ENCODE data around the gene LPCAT3. TPM values are rescaled to one million over a fixed set of nuclear protein-coding genes. Genes with fewer than 3 reads are reported as not detected.

Gene LPCAT3
- total and polyA plus RNA-seq, 3 experiments from 2014 or later, result 20.4 to 25.5 (median 22.1) TPM

- ChIA-PET CTCF (interaction anchor here (1.2 to 22.6 kb wide), 9 partner anchors 11 to 70 kb away, joined by 3 to 815 read pairs (median 25); partner anchors contain the start of genes ATN1, ENO2, PTPN6 and SPSB2), POLR2A (interaction anchor here (1.9 kb wide), 1 partner anchor 20 kb away, joined by 5 read pairs; no protein-coding TSS in a partner anchor)
- no peak overlapping the region for H3K27ac ChIP-seq (ENCODE audit: low read depth, low read length)
- peaks cover 0 to 41% (median 2%) of the 10 kb centered on the region in 3 donors for H3K36me3 Mint-ChIP-seq
- H3K9me3 ChIP-seq (ENCODE audit: low read length), result no peaks in the 10 kb centered on the region
- H3K27ac Mint-ChIP-seq, result peak overlapping the region; percentile 12 to 92 (median 87)
- H3K27me3 Mint-ChIP-seq, result peaks cover 0 to 6% of the 10 kb centered on the region in 2 donors
- H3K4me3 Mint-ChIP-seq, result peak overlapping the region in 5 of 7 donors; percentile 33 to 79 (median 74)
- H3K9me3 Mint-ChIP-seq, result no peaks in the 10 kb centered on the region
- H3K4me1 ChIP-seq (ENCODE audit: insufficient read depth, low read length), result peaks cover 29% of the 10 kb centered on the region
- no peaks in the 10 kb centered on the region for H3K27me3 ChIP-seq (ENCODE audit: insufficient read depth, low read length, poor library complexity, severe bottlenecking)
- H3K4me3 ChIP-seq (ENCODE audit: low read length), result no peak overlapping the region
- peaks cover 31 to 50% (median 41%) of the 10 kb centered on the region in 3 donors for H3K4me1 Mint-ChIP-seq
- no peak for DNase-seq
- H3K36me3 ChIP-seq (ENCODE audit: insufficient read depth, low read length), result no peaks in the 10 kb centered on the region
Observed at GRCh38 chr12:6939191-6939540, 79.1 kb downstream of the LPCAT3 start.

GRCh38 chr12:6938353-6939190, 79.7 kb downstream of the LPCAT3 start:
- peaks cover 0 to 3% of the 10 kb centered on the region in 2 donors for H3K27me3 Mint-ChIP-seq
- ChIA-PET POLR2A (interaction anchor here (0.6 to 2.2 kb wide), 19 partner anchors 10 to 249 kb away, joined by 3 to 22 read pairs (median 6); partner anchors contain the start of genes ENO2, PTPN6, SPSB2 and TPI1), CTCF (interaction anchor here (0.6 to 22.6 kb wide), 24 partner anchors 8 to 183 kb away, joined by 3 to 815 read pairs (median 8); partner anchors contain the start of genes ATN1, C1RL, CDCA3 and ENO2)
- H3K27ac Mint-ChIP-seq, result peak overlapping the region; percentile 47 to 96 (median 92)
- H3K4me3 Mint-ChIP-seq, result peak overlapping the region in 6 of 7 donors; percentile 74 to 91 (median 85)
- no peaks in the 10 kb centered on the region for H3K27me3 ChIP-seq (ENCODE audit: insufficient read depth, low read length, poor library complexity, severe bottlenecking)
- no peaks in the 10 kb centered on the region for H3K36me3 ChIP-seq (ENCODE audit: insufficient read depth, low read length)
- no peaks in the 10 kb centered on the region for H3K9me3 ChIP-seq (ENCODE audit: low read length)
- peak overlapping the region; percentile 87 for H3K27ac ChIP-seq (ENCODE audit: low read depth, low read length)
- H3K4me3 ChIP-seq (ENCODE audit: low read length), result peak overlapping the region; percentile 86
- peaks cover 32% of the 10 kb centered on the region for H3K4me1 ChIP-seq (ENCODE audit: insufficient read depth, low read length)
- H3K36me3 Mint-ChIP-seq, result peaks cover 0 to 41% (median 2%) of the 10 kb centered on the region in 3 donors
- peaks cover 29 to 52% (median 37%) of the 10 kb centered on the region in 3 donors for H3K4me1 Mint-ChIP-seq
- no peak for DNase-seq
- no peaks in the 10 kb centered on the region for H3K9me3 Mint-ChIP-seq

- POLR2A ChIA-PET, result interaction anchor here (0.5 to 2.2 kb wide), 24 partner anchors 9 to 1102 kb away, joined by 3 to 22 read pairs (median 4); partner anchors contain the start of genes ENO2, PTPN6, SPSB2 and TPI1
- Mint-ChIP-seq H3K9me3 (no peaks in the 10 kb centered on the region), H3K27me3 (peaks cover 0 to 1% of the 10 kb centered on the region in 2 donors), H3K36me3 (peaks cover 0 to 45% (median 4%) of the 10 kb centered on the region in 3 donors), H3K4me1 (peaks cover 27 to 48% (median 34%) of the 10 kb centered on the region in 3 donors), H3K27ac (peak overlapping the region; percentile 92 to 98 (median 94)), H3K4me3 (peak overlapping the region; percentile 82 to 91 (median 85))
- DNase-seq, result peak; percentile 90 to 96 (median 93)
- H3K4me1 ChIP-seq (ENCODE audit: insufficient read depth, low read length), result peaks cover 34% of the 10 kb centered on the region
- H3K27ac ChIP-seq (ENCODE audit: low read depth, low read length), result peak overlapping the region; percentile 87
- H3K27me3 ChIP-seq (ENCODE audit: insufficient read depth, low read length, poor library complexity, severe bottlenecking), result no peaks in the 10 kb centered on the region
- no peaks in the 10 kb centered on the region for H3K9me3 ChIP-seq (ENCODE audit: low read length)
- peak overlapping the region; percentile 86 for H3K4me3 ChIP-seq (ENCODE audit: low read length)
- CTCF ChIA-PET, result interaction anchor here (0.6 to 22.6 kb wide), 25 partner anchors 9 to 184 kb away, joined by 3 to 815 read pairs (median 6); partner anchors contain the start of genes ATN1, C1RL, CDCA3 and ENO2
- H3K36me3 ChIP-seq (ENCODE audit: insufficient read depth, low read length), result no peaks in the 10 kb centered on the region
Observed at GRCh38 chr12:6937481-6938352, 80.6 kb downstream of the LPCAT3 start.

GRCh38 chr12:6936636-6937480, 81.4 kb downstream of the LPCAT3 start:
- Histone ChIP-seq H3K4me3 (ENCODE audit: low read length) (peak overlapping the region; percentile 86), H3K27ac (ENCODE audit: low read depth, low read length) (peak overlapping the region; percentile 87), H3K9me3 (ENCODE audit: low read length) (no peaks in the 10 kb centered on the region), H3K36me3 (ENCODE audit: insufficient read depth, low read length) (no peaks in the 10 kb centered on the region), H3K4me1 (ENCODE audit: insufficient read depth, low read length) (peaks cover 39% of the 10 kb centered on the region), H3K27me3 (ENCODE audit: insufficient read depth, low read length, poor library complexity, severe bottlenecking) (no peaks in the 10 kb centered on the region)
- Mint-ChIP-seq H3K27me3 (peaks cover 0 to 1% of the 10 kb centered on the region in 2 donors), H3K4me3 (peak overlapping the region; percentile 82 to 91 (median 85)), H3K27ac (peak overlapping the region; percentile 88 to 98 (median 94)), H3K36me3 (peaks cover 0 to 43% (median 5%) of the 10 kb centered on the region in 3 donors), H3K4me1 (peaks cover 25 to 53% (median 43%) of the 10 kb centered on the region in 3 donors), H3K9me3 (no peaks in the 10 kb centered on the region)
- ChIA-PET CTCF (interaction anchor here (0.9 to 22.6 kb wide), 21 partner anchors 8 to 185 kb away, joined by 3 to 815 read pairs (median 5); partner anchors contain the start of genes ATN1, C1RL, CDCA3 and ENO2), POLR2A (interaction anchor here (0.6 to 2.2 kb wide), 16 partner anchors 8 to 171 kb away, joined by 3 to 22 read pairs (median 6); partner anchors contain the start of genes ENO2, PTPN6, SPSB2 and TPI1)
- peak in 2 of 5 donors; percentile 66 to 77 for DNase-seq

DNA sequence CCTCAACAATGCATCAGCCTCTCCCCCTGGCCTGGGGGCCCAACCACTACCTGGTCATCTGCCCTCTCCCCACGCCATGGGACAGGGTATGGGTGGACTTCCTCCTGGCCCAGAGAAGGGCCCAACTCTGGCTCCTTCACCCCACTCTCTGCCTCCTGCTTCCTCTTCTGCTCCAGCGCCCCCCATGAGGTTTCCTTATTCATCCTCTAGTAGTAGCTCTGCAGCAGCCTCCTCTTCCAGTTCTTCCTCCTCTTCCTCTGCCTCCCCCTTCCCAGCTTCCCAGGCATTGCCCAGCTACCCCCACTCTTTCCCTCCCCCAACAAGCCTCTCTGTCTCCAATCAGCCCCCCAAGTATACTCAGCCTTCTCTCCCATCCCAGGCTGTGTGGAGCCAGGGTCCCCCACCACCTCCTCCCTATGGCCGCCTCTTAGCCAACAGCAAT, 82.1 kb downstream of the LPCAT3 start:
- Histone ChIP-seq H3K27me3 (ENCODE audit: insufficient read depth, low read length, poor library complexity, severe bottlenecking) (no peaks in the 10 kb centered on the region), H3K4me1 (ENCODE audit: insufficient read depth, low read length) (peaks cover 40% of the 10 kb centered on the region), H3K36me3 (ENCODE audit: insufficient read depth, low read length) (no peaks in the 10 kb centered on the region), H3K4me3 (ENCODE audit: low read length) (no peak overlapping the region), H3K27ac (ENCODE audit: low read depth, low read length) (no peak overlapping the region), H3K9me3 (ENCODE audit: low read length) (no peaks in the 10 kb centered on the region)
- H3K4me1 Mint-ChIP-seq, result peaks cover 24 to 53% (median 43%) of the 10 kb centered on the region in 3 donors
- DNase-seq, result no peak
- no peaks in the 10 kb centered on the region for H3K9me3 Mint-ChIP-seq
- ChIA-PET CTCF (interaction anchor here (0.7 to 22.6 kb wide), 8 partner anchors 9 to 169 kb away, joined by 3 to 815 read pairs (median 4); partner anchors contain the start of genes ATN1 and SPSB2), POLR2A (interaction anchor here (0.7 to 2.2 kb wide), 4 partner anchors 9 to 69 kb away, joined by 3 to 14 read pairs (median 4); partner anchors contain the start of genes ENO2 and PTPN6)
- peak overlapping the region; percentile 82 to 91 (median 85) for H3K4me3 Mint-ChIP-seq
- peak overlapping the region; percentile 88 to 98 (median 94) for H3K27ac Mint-ChIP-seq
- peaks cover 0 to 42% (median 5%) of the 10 kb centered on the region in 3 donors for H3K36me3 Mint-ChIP-seq
- H3K27me3 Mint-ChIP-seq, result peaks cover 0 to 1% of the 10 kb centered on the region in 2 donors

DNA sequence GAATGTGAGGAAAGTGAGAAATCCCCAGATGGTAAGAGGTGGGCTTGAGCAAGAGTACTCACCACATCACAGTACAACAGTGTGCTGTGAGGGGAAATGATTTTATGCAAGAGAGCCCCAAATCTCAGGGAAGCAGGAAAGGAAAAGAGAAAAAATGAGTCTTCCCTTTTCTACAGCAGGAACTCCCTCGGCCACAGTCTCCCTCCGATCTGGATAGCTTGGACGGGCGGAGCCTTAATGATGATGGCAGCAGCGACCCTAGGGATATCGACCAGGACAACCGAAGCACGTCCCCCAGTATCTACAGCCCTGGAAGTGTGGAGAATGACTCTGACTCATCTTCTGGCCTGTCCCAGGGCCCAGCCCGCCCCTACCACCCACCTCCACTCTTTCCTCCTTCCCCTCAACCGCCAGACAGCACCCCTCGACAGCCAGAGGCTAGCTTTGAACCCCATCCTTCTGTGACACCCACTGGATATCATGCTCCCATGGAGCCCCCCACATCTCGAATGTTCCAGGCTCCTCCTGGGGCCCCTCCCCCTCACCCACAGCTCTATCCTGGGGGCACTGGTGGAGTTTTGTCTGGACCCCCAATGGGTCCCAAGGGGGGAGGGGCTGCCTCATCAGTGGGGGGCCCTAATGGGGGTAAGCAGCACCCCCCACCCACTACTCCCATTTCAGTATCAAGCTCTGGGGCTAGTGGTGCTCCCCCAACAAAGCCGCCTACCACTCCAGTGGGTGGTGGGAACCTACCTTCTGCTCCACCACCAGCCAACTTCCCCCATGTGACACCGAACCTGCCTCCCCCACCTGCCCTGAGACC, 82.7 kb downstream of the LPCAT3 start:
- Mint-ChIP-seq H3K27me3 (peaks cover 0 to 1% of the 10 kb centered on the region in 2 donors), H3K4me1 (peaks cover 24 to 58% (median 43%) of the 10 kb centered on the region in 3 donors), H3K36me3 (peaks cover 0 to 41% (median 5%) of the 10 kb centered on the region in 3 donors), H3K27ac (peak overlapping the region; percentile 74 to 97 (median 92)), H3K4me3 (peak overlapping the region; percentile 18 to 85 (median 73)), H3K9me3 (no peaks in the 10 kb centered on the region)
- no peak for DNase-seq
- Histone ChIP-seq H3K9me3 (ENCODE audit: low read length) (no peaks in the 10 kb centered on the region), H3K4me3 (ENCODE audit: low read length) (no peak overlapping the region), H3K27ac (ENCODE audit: low read depth, low read length) (no peak overlapping the region), H3K36me3 (ENCODE audit: insufficient read depth, low read length) (no peaks in the 10 kb centered on the region), H3K27me3 (ENCODE audit: insufficient read depth, low read length, poor library complexity, severe bottlenecking) (no peaks in the 10 kb centered on the region), H3K4me1 (ENCODE audit: insufficient read depth, low read length) (peaks cover 44% of the 10 kb centered on the region)
- POLR2A ChIA-PET, result interaction anchor here (1.0 to 1.3 kb wide), 3 partner anchors 9 to 16 kb away, joined by 3 to 4 read pairs (median 3); partner anchors contain the start of gene PTPN6
- CTCF ChIA-PET, result interaction anchor here (0.7 to 22.6 kb wide), 8 partner anchors 9 to 173 kb away, joined by 3 to 815 read pairs (median 4); partner anchors contain the start of genes ATN1 and SPSB2
